Caki2 (cell line): ENCODE measurements around the gene GINS3. TPM values are rescaled to one million over a fixed set of nuclear protein-coding genes. Genes with fewer than 3 reads are reported as not detected.
A peak's percentile ranks its signal among the peaks of the same experiment; 100 is the strongest.

Source experiments
- DNase-seq: peaks from one replicate; pipeline ENCODE4 v3.0.0-alpha.2; 2015; ENCODE audit warnings: low read depth
- in situ Hi-C: cut with HindIII; loops from 2 replicates; pipeline ENCODE4 v1.10.0; 2016; ENCODE audit warnings: low sequenced_read_pairs, low pct_unique_long_range_greater_than_20kb, mixed read lengths
- total RNA-seq: library from RNA; depleted of rRNA; stranded (reverse); fragments of >200 nt; shearing (Covaris generic); gene quantifications from 2 replicates; pipeline ENCODE4 v1.2.3, GENCODE V29; 2014; ENCODE audit warnings: low replicate concordance

Gene GINS3
- total RNA-seq, 1 experiment from 2014 or later: 17.2 TPM

GRCh38 chr16:58418026-58418425 lies 25.8 kb downstream of the GINS3 start:
- DNase-seq: no peak
- in situ Hi-C loops: no loop called here

- DNase-seq: peak; percentile 50
- in situ Hi-C loops: no loop called here
These were observed 26.3 kb downstream of the GINS3 start for GRCh38 chr16:58418601-58419000.

- DNase-seq: no peak
- in situ Hi-C loops: no loop called here
These were observed 27.1 kb downstream of the GINS3 start for GRCh38 chr16:58419241-58419990.

GRCh38 chr16:58421059-58421458 lies 28.8 kb downstream of the GINS3 start:
- peak; percentile 38 for DNase-seq
- in situ Hi-C loops: no loop called here

- DNase-seq: peak; percentile 43
- in situ Hi-C loops: no loop called here
These were observed 29.3 kb downstream of the GINS3 start for GRCh38 chr16:58421529-58421928.

GRCh38 chr16:58422809-58423208 lies 30.5 kb downstream of the GINS3 start:
- DNase-seq: no peak
- in situ Hi-C loops: no loop called here

GRCh38 chr16:58425245-58425644 lies 33.0 kb downstream of the GINS3 start:
- in situ Hi-C loops: no loop called here
- DNase-seq: no peak

- in situ Hi-C loops: no loop called here
- DNase-seq: no peak
These were observed 33.7 kb downstream of the GINS3 start for GRCh38 chr16:58425756-58426494.

GRCh38 chr16:58426966-58427365 lies 34.7 kb downstream of the GINS3 start:
- in situ Hi-C loops: no loop called here
- DNase-seq: no peak

GRCh38 chr16:58428621-58429542 lies 36.6 kb downstream of the GINS3 start:
- DNase-seq: no peak
- in situ Hi-C loops: no loop called here

GRCh38 chr16:58430718-58431117 lies 38.4 kb downstream of the GINS3 start:
- in situ Hi-C loops: no loop called here
- no peak for DNase-seq

GRCh38 chr16:58433569-58433951 lies 41.3 kb downstream of the GINS3 start:
- DNase-seq: no peak
- in situ Hi-C loops: no loop called here

- no peak for DNase-seq
- in situ Hi-C loops: no loop called here
These were observed 43.5 kb downstream of the GINS3 start for GRCh38 chr16:58435779-58436178.

GRCh38 chr16:58440131-58440530 lies 47.9 kb downstream of the GINS3 start:
- in situ Hi-C loops: no loop called here
- DNase-seq: no peak

- DNase-seq: no peak
- in situ Hi-C loops: no loop called here
These were observed 50.3 kb downstream of the GINS3 start for GRCh38 chr16:58442547-58442946.

- in situ Hi-C loops: no loop called here
- no peak for DNase-seq
These were observed 51.5 kb downstream of the GINS3 start for GRCh38 chr16:58443783-58444182.

GRCh38 chr16:58444265-58444664 lies 52.0 kb downstream of the GINS3 start:
- in situ Hi-C loops: no loop called here
- no peak for DNase-seq

- in situ Hi-C loops: no loop called here
These were observed 56.6 kb downstream of the GINS3 start for GRCh38 chr16:58448890-58449289.

GRCh38 chr16:58449306-58449705 lies 57.0 kb downstream of the GINS3 start:
- DNase-seq: no peak
- in situ Hi-C loops: no loop called here

More at GRCh38 chr16:58448890-58449289, 56.6 kb downstream of the GINS3 start:
- DNase-seq: peak; percentile 34
